GM21515 (cell line): ENCODE results near the gene NSUN7.
"Not testable (repeated sequence)": the region's sequence is repeated elsewhere in the genome, so short reads cannot be mapped to it uniquely, and the experiment has no call there.

ENCODE experiments used
- ATAC-seq: cut with Tn5 transposase; IDR thresholded peaks from one replicate; pipeline ENCODE4 v1.9.1; 2021; ENCODE audit not compliant: unreplicated experiment

Gene NSUN7

DNA sequence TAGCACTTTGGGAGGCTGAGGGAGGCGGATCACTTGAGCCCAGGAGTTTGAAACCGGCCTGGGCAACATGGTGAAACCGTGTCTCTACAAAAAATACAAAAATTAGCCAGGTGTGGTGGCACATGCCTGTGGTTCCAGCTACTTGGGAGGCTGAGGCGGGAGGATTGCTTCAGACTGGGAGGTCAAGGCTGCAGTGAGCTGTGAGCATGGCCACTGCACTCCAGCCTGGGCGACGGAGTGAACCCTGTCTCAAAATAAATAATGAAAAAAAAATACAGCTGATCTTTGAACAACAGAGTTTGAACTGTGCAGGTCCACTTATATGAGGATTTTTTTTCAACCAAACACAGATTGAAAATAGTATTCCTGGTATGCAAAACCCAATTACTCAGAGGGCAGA lies 67.4 kb downstream of the NSUN7 start:
- ATAC-seq: not testable (repeated sequence)

DNA sequence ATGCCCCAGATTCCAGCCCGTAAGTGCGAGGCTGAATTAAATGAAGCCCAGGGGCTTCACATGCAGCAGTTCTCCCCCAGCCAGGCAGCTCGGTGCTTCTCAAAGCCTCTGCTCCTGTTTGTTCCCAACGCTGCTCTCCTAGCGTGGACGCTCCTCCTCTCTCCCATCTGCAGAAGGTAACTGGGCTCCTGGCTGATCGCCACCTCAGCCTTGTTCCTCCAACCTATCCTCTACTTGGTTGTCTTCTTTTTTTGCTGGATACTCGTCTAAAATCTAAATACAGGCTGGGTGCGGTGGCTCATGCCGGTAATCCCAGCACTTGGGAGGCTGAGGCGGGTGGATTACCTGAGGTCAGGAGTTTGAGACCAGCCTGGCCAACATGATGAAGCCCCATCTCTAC lies 70.3 kb downstream of the NSUN7 start:
- ATAC-seq: no peak

- ATAC-seq: no peak
Measured at GRCh38 chr4:40822420-40823166, 72.8 kb downstream of the NSUN7 start.

- no peak for ATAC-seq
Measured at GRCh38 chr4:40825014-40825838, 75.5 kb downstream of the NSUN7 start.

DNA sequence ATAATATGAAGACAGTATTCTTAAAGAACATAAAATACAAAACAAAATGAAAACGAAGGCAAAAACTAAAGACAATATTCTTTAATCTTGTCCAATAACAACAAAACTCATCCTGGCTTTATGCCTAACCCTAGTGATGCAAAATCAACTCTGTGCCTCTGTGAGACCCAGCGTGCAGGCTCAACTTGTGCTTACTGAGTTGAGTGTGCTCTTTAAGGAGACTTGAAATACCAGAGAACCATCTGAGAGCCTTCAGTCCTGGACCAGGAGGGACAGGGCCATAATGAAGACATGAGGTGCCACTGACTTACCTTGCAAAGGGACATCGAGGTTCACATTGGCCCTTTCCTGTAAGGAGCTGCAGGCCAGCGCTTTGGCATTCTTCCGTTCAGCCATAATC lies 77.1 kb downstream of the NSUN7 start:
- no peak for ATAC-seq

- ATAC-seq: no peak
Measured at GRCh38 chr4:40827758-40828157, 78.0 kb downstream of the NSUN7 start.

- ATAC-seq: no peak
Measured at GRCh38 chr4:40828661-40829060, 78.9 kb downstream of the NSUN7 start.

DNA sequence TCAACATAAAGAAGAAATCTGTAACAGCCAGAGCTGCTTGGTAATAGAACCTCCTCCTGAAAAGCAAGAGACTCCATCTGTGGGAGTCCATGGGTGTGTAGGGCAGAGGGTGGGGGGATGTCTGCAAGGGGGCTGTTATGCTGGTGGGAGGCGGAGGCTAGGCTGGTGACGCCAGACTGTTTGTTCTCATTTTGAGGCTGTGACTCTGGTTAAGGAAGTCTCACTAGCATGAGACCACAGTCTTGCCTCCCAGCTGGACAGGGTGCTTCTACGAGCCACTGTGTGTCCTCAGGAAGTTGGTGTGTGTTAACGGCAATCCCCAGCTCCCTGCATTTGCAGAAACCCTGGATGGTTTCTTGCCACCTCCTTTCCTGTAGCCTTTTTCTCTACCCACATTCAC lies 79.8 kb downstream of the NSUN7 start:
- ATAC-seq: no peak

- no peak for ATAC-seq
Measured at GRCh38 chr4:40831146-40831907, 81.6 kb downstream of the NSUN7 start.

GRCh38 chr4:40832175-40832574 lies 82.4 kb downstream of the NSUN7 start:
- no peak for ATAC-seq

- ATAC-seq: no peak
Measured at GRCh38 chr4:40833212-40833611, 83.5 kb downstream of the NSUN7 start.

DNA sequence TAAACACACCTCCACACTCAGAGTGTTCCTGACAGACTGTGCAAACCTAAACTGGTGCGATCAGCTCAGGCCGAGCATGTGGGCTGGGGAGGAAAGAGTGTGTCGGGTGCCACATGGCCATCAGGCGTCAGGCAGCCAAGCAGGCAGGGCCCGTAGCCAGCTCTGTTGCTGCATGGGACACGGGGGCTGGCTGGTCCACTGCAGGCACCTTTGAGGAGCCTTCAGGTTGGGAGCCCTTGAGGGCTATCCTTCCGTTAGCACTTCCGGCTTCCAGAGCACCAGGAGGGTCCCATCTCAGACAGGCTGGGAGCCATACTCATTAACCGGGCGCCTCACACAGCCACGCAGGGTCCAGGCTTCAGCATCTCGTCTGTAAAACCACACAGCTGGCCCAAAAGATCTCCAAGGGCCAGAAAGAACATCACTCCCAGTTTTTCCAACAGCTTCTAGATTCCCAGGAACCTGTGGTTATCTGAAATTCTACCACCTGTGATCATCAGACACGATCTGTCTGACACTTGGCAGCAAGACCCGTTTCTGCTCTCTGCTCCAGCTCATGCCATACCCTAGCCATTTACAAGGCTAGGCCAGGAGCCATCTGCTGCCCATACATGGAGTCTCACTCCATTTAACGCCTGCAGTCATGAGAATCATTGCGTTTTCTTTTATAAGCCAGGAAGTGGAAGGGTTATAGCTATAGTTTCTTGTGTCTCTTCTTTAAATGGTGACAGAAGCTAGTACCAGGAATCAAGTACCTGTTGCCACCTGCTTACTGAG lies 87.5 kb downstream of the NSUN7 start:
- ATAC-seq: no peak

- no peak for ATAC-seq
Measured at GRCh38 chr4:40838742-40839141, 89.0 kb downstream of the NSUN7 start.

GRCh38 chr4:40840255-40840984 lies 90.7 kb downstream of the NSUN7 start:
- ATAC-seq: no peak

GRCh38 chr4:40840985-40841571 lies 91.3 kb downstream of the NSUN7 start:
- ATAC-seq: peak; percentile 61

DNA sequence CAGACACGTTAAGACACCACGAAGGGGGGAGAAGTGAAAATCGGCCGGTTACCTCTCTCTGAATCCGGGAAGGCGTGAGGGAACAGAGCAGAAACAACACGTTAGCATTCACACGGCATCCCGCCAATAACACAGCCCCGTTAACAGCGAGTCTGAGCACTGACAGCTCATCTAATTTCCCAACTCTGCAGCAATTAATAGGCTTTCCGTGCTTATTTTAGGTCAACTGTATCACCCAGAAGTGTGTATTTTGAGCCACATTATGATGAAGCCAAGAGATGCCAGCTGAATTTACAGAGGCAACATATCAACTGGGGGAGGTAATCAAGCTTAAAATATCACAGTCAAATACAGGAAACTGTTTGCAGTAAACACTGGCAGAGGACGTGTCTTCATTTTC lies 92.6 kb downstream of the NSUN7 start:
- no peak for ATAC-seq

DNA sequence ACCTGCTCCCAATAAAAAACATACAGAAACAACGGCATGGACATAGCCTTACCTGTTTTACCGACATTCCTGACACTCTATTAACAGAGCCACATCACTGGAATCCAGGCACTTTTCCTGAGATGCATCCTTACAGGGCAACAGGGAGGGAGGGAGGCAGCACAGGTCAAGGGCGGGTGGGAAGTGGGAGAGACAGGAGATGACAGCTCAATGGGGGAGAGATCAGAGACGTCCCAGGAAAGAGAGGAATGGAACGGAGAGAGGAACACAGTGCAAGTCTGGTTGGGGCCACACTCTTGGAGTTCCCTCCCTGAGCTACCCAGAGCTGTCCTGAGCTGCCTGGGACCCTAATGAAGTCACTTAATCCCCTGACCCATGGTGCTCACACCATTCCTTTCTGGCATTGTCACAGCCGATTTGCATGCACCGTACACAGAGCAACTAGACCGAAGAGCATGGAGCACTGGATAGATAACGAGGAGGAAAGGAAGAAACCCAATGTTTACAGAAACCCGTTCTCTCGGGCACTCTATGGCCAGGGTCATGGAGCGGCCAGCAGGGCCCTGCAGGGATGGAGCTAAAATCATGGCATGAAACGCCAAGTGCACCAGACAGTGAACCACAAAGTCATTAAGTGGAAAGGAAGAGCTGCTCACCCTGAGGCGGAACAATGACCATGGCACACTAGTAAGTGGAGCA lies 93.1 kb downstream of the NSUN7 start:
- ATAC-seq: no peak

DNA sequence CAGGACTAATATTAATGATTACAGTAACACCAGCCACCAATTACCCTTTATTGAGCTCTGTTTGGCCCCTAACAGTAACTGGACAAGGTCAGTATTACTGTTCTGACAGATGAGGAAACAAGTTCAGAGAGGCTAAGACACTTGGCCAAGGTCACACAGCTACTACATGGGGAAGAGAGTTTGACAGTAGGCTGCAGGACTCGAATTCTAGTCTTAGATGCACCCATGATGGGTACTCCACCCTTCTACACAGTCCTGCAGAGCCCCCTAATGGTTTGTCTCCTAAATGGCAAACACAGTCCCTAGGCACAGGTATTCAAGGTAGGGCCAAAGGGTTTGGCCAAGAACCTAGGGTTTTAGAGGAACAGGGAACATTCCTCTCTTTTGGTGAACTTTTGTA lies 93.9 kb downstream of the NSUN7 start:
- ATAC-seq: peak; percentile 40

- no peak for ATAC-seq
Measured at GRCh38 chr4:40844261-40844660, 94.5 kb downstream of the NSUN7 start.
